GM23338 (cell line): ENCODE measurements around the gene KYNU. TPM values are rescaled to one million over a fixed set of nuclear protein-coding genes. Genes with fewer than 3 reads are reported as not detected.

ENCODE experiments used
- ATAC-seq: fragments of 200-7000 bp; cut with Tn5 transposase; 3 replicates; pipeline ENCODE4 v1.9.1; 2020
- DNase-seq: peaks from one replicate; pipeline ENCODE4 v3.0.0-alpha.2; 2015; ENCODE audit warnings: low spot score
- H2AFZ ChIP-seq: fragments of 200-600 bp; sonication (generic); 2 replicates; pipeline ENCODE4 v1.8.0; 2016; ENCODE audit warnings: antibody characterized with exemption, mild to moderate bottlenecking, moderate library complexity
- H3F3A ChIP-seq: fragments of 200-600 bp; sonication (generic); replicated peaks from 2 replicates; pipeline ENCODE4 v1.8.0; 2017; ENCODE audit warnings: antibody characterized with exemption, mixed run types, low read depth
- H3K27ac ChIP-seq: fragments of 200-600 bp; sonication (generic); 2 replicates; pipeline ENCODE4 v1.6.1; 2016; ENCODE audit warnings: low read depth
- H3K27me3 ChIP-seq: fragments of 200-600 bp; sonication (generic); 2 replicates; pipeline ENCODE4 v1.8.0; 2016; ENCODE audit warnings: mild to moderate bottlenecking, mixed run types, moderate library complexity; ENCODE audit not compliant: insufficient read depth
- H3K36me3 ChIP-seq: fragments of 200-600 bp; sonication (generic); 2 replicates; pipeline ENCODE4 v1.8.0; 2016; ENCODE audit warnings: mild to moderate bottlenecking; ENCODE audit not compliant: insufficient read depth
- H3K4me1 ChIP-seq: fragments of 200-600 bp; sonication (generic); 2 replicates; pipeline ENCODE4 v1.8.0; 2016; ENCODE audit warnings: mild to moderate bottlenecking, moderate library complexity; ENCODE audit not compliant: insufficient read depth
- H3K4me2 ChIP-seq: fragments of 200-600 bp; sonication (generic); 2 replicates; pipeline ENCODE4 v1.7.1; 2017; ENCODE audit warnings: mixed run types
- H3K4me3 ChIP-seq: fragments of 200-600 bp; sonication (generic); 2 replicates; pipeline ENCODE4 v1.6.1; 2016; ENCODE audit warnings: mixed run types
- H3K79me2 ChIP-seq: fragments of 200-600 bp; sonication (generic); replicated peaks from 2 replicates; pipeline ENCODE4 v1.8.0; 2017; ENCODE audit warnings: mild to moderate bottlenecking; ENCODE audit not compliant: insufficient read depth
- H3K9me2 ChIP-seq: fragments of 200-600 bp; sonication (generic); 2 replicates; pipeline ENCODE4 v1.8.0; 2017; ENCODE audit not compliant: insufficient read depth
- H4K20me1 ChIP-seq: fragments of 200-600 bp; sonication (generic); replicated peaks from 2 replicates; pipeline ENCODE4 v1.8.0; 2017; ENCODE audit warnings: mild to moderate bottlenecking; ENCODE audit not compliant: insufficient read depth
- H3K27ac Mint-ChIP-seq: 2 replicates; pipeline ENCODE4 v1.8.0; 2020; ENCODE audit warnings: inconsistent platforms, mild to moderate bottlenecking, moderate library complexity, mixed read lengths
- H3K27me3 Mint-ChIP-seq: 3 replicates; pipeline ENCODE4 v1.8.0; 2022; ENCODE audit warnings: low read depth, mild to moderate bottlenecking, moderate library complexity, mixed read lengths, inconsistent platforms; ENCODE audit not compliant: insufficient read depth, poor library complexity
- H3K36me3 Mint-ChIP-seq: 3 replicates; pipeline ENCODE4 v1.8.0; 2021; ENCODE audit warnings: low read depth, mild to moderate bottlenecking, inconsistent platforms, moderate library complexity, mixed read lengths
- H3K4me1 Mint-ChIP-seq: 3 replicates; pipeline ENCODE4 v1.8.0; 2020; ENCODE audit warnings: mild to moderate bottlenecking, inconsistent platforms, mixed read lengths
- H3K4me3 Mint-ChIP-seq: 3 replicates; pipeline ENCODE4 v1.8.0; 2021; ENCODE audit warnings: moderate library complexity, mild to moderate bottlenecking, inconsistent platforms, mixed read lengths
- H3K9me3 Mint-ChIP-seq: 3 replicates; pipeline ENCODE4 v1.8.0; 2020; ENCODE audit warnings: moderate library complexity, mild to moderate bottlenecking, inconsistent platforms, mixed read lengths
- CREB1 ChIP-seq: fragments of 250-450 bp; sonication (Bioruptor Pico); IDR thresholded peaks from 2 replicates; pipeline ENCODE4 v1.5.0; 2020; ENCODE audit warnings: low read depth, mild to moderate bottlenecking, moderate library complexity
- EZH2phosphoT487 ChIP-seq: fragments of 200-600 bp; sonication (generic); IDR thresholded peaks from one replicate; pipeline ENCODE4 v1.8.1; 2018; ENCODE audit warnings: antibody characterized with exemption; ENCODE audit not compliant: unreplicated experiment
- JUNB ChIP-seq: IDR thresholded peaks from one replicate; pipeline ENCODE4 v1.6.1; 2016; ENCODE audit warnings: antibody characterized with exemption; ENCODE audit not compliant: unreplicated experiment
- NANOG ChIP-seq: IDR thresholded peaks from 2 replicates; pipeline ENCODE4 v1.6.1; 2016; ENCODE audit warnings: antibody characterized with exemption, borderline replicate concordance
- POLR2AphosphoS5 ChIP-seq: IDR thresholded peaks from 2 replicates; pipeline ENCODE4 v1.6.1; 2016; ENCODE audit warnings: antibody characterized with exemption, low read depth
- STAT1 ChIP-seq: IDR thresholded peaks from one replicate; pipeline ENCODE4 v1.6.1; 2016; ENCODE audit warnings: antibody characterized with exemption; ENCODE audit not compliant: unreplicated experiment
- ZNF114 ChIP-seq: fragments of 250-450 bp; sonication (Bioruptor Pico); IDR thresholded peaks from 2 replicates; pipeline ENCODE4 v1.5.0; 2020; ENCODE audit warnings: mild to moderate bottlenecking, moderate library complexity
- ZNF331 ChIP-seq: fragments of 250-450 bp; sonication (Bioruptor Pico); IDR thresholded peaks from 2 replicates; pipeline ENCODE4 v1.5.0; 2020; ENCODE audit warnings: low read depth, mild to moderate bottlenecking, moderate library complexity
- polyA plus RNA-seq: library from polyadenylated mRNA; unstranded; fragments of >200 nt; fragmentation: Nextera tagmentation; extraction: Ambion mirVana; gene quantifications from 2 replicates; pipeline ENCODE4 v1.2.1, GENCODE V29; 2016
- total RNA-seq: library from RNA; depleted of rRNA; stranded (reverse); fragments of >200 nt; shearing (Covaris generic); gene quantifications from 2 replicates; pipeline ENCODE4 v1.2.3, GENCODE V29; 2014
- TF ChIP-seq, protein P1 (sequence below): IDR thresholded peaks from 2 replicates; pipeline ENCODE4 v1.6.1; 2016; ENCODE audit warnings: antibody characterized with exemption
- TF ChIP-seq, protein P2 (sequence below): fragments of 250-450 bp; sonication (Bioruptor Pico); IDR thresholded peaks from 2 replicates; pipeline ENCODE4 v1.5.0; 2020; ENCODE audit warnings: mild to moderate bottlenecking, moderate library complexity
- TF ChIP-seq, protein P3 (sequence below), 2 experiments: fragments of 200-600 bp in 1 of 2; sonication (generic) in 1 of 2; conservative IDR thresholded peaks; 2 replicates each; pipeline versions ENCODE4 v1.5.1 to v1.6.1; 2016 to 2017; ENCODE audit warnings: antibody characterized with exemption in 2 of 2, low read depth in 2 of 2, mild to moderate bottlenecking in 2 of 2, moderate library complexity in 1 of 2
- TF ChIP-seq, protein P4 (sequence below): IDR thresholded peaks from one replicate; pipeline ENCODE4 v1.6.1; 2018; ENCODE audit warnings: antibody characterized with exemption; ENCODE audit not compliant: unreplicated experiment

KYNU gene
- total and polyA plus RNA-seq, 2 experiments from 2014 or later: 0.03 to 0.21 TPM

DNA sequence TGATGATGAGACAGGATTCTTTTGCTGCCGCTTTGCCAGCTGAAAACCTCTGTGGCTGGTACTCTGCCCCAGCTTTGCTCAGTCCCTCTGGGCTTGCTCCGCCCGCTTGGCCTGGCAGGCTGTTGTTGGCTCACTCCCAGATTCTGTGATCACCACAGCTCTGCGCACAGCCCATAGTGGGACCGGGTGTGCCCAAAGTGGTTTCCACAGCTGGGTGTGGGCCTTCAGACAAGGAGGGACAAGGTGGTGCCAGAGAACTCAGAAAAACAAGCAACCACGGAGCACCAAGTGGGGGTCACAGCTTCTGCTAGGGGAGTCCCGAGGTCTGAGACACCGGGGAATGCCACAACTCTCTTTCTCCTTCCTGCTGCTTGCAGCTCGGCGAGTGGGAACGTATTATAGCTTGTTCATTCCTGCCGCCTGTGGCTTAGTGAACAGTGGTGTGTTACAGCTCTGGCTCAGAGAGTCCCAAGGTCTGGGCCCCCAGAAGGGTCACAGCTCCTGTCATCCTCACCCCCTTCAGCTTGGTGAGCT lies 9.2 kb upstream of the KYNU start:
- DNase-seq (no peak), ATAC-seq (no peak)
- Mint-ChIP-seq H3K36me3 (peaks cover 4% of the 10 kb centered on the region; the same call in 2 of the 3 replicates), H3K27ac (no peak overlapping the region), H3K4me3 (no peak overlapping the region), H3K9me3 (peaks cover 6% of the 10 kb centered on the region; the same call in 1 of the 3 replicates), H3K4me1 (peaks cover 4% of the 10 kb centered on the region; the same call in 2 of the 3 replicates), H3K27me3 (peaks cover 4% of the 10 kb centered on the region)
- Histone ChIP-seq H3K4me2 (no peak overlapping the region), H3K27ac (no peak overlapping the region), H3K9me2 (no peaks in the 10 kb centered on the region), H2AFZ (no peak overlapping the region), H3K4me3 (no peak overlapping the region), H3F3A (no peaks in the 10 kb centered on the region), H3K27me3 (no peaks in the 10 kb centered on the region), H3K36me3 (no peaks in the 10 kb centered on the region), H3K4me1 (no peaks in the 10 kb centered on the region), H3K79me2 (no peaks in the 10 kb centered on the region), H4K20me1 (no peaks in the 10 kb centered on the region)
- TF ChIP-seq, protein P1, sequence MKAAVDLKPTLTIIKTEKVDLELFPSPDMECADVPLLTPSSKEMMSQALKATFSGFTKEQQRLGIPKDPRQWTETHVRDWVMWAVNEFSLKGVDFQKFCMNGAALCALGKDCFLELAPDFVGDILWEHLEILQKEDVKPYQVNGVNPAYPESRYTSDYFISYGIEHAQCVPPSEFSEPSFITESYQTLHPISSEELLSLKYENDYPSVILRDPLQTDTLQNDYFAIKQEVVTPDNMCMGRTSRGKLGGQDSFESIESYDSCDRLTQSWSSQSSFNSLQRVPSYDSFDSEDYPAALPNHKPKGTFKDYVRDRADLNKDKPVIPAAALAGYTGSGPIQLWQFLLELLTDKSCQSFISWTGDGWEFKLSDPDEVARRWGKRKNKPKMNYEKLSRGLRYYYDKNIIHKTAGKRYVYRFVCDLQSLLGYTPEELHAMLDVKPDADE: no peak
- TF ChIP-seq CREB1 (no peak), ZNF114 (CRISPR knock-in tag) (no peak), NANOG (no peak), STAT1 (no peak), POLR2AphosphoS5 (no peak), ZNF331 (CRISPR knock-in tag) (no peak), JUNB (no peak), EZH2phosphoT487 (no peak)
- TF ChIP-seq, protein P2, sequence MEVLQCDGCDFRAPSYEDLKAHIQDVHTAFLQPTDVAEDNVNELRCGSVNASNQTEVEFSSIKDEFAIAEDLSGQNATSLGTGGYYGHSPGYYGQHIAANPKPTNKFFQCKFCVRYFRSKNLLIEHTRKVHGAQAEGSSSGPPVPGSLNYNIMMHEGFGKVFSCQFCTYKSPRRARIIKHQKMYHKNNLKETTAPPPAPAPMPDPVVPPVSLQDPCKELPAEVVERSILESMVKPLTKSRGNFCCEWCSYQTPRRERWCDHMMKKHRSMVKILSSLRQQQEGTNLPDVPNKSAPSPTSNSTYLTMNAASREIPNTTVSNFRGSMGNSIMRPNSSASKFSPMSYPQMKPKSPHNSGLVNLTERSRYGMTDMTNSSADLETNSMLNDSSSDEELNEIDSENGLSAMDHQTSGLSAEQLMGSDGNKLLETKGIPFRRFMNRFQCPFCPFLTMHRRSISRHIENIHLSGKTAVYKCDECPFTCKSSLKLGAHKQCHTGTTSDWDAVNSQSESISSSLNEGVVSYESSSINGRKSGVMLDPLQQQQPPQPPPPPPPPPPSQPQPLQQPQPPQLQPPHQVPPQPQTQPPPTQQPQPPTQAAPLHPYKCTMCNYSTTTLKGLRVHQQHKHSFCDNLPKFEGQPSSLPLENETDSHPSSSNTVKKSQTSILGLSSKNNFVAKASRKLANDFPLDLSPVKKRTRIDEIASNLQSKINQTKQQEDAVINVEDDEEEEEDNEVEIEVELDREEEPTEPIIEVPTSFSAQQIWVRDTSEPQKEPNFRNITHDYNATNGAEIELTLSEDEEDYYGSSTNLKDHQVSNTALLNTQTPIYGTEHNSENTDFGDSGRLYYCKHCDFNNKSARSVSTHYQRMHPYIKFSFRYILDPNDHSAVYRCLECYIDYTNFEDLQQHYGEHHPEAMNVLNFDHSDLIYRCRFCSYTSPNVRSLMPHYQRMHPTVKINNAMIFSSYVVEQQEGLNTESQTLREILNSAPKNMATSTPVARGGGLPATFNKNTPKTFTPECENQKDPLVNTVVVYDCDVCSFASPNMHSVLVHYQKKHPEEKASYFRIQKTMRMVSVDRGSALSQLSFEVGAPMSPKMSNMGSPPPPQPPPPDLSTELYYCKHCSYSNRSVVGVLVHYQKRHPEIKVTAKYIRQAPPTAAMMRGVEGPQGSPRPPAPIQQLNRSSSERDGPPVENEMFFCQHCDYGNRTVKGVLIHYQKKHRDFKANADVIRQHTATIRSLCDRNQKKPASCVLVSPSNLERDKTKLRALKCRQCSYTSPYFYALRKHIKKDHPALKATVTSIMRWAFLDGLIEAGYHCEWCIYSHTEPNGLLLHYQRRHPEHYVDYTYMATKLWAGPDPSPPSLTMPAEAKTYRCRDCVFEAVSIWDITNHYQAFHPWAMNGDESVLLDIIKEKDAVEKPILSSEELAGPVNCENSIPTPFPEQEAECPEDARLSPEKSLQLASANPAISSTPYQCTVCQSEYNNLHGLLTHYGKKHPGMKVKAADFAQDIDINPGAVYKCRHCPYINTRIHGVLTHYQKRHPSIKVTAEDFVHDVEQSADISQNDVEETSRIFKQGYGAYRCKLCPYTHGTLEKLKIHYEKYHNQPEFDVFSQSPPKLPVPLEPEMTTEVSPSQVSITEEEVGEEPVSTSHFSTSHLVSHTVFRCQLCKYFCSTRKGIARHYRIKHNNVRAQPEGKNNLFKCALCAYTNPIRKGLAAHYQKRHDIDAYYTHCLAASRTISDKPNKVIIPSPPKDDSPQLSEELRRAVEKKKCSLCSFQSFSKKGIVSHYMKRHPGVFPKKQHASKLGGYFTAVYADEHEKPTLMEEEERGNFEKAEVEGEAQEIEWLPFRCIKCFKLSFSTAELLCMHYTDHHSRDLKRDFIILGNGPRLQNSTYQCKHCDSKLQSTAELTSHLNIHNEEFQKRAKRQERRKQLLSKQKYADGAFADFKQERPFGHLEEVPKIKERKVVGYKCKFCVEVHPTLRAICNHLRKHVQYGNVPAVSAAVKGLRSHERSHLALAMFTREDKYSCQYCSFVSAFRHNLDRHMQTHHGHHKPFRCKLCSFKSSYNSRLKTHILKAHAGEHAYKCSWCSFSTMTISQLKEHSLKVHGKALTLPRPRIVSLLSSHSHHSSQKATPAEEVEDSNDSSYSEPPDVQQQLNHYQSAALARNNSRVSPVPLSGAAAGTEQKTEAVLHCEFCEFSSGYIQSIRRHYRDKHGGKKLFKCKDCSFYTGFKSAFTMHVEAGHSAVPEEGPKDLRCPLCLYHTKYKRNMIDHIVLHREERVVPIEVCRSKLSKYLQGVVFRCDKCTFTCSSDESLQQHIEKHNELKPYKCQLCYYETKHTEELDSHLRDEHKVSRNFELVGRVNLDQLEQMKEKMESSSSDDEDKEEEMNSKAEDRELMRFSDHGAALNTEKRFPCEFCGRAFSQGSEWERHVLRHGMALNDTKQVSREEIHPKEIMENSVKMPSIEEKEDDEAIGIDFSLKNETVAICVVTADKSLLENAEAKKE (CRISPR knock-in tag): no peak
- TF ChIP-seq, protein P3, sequence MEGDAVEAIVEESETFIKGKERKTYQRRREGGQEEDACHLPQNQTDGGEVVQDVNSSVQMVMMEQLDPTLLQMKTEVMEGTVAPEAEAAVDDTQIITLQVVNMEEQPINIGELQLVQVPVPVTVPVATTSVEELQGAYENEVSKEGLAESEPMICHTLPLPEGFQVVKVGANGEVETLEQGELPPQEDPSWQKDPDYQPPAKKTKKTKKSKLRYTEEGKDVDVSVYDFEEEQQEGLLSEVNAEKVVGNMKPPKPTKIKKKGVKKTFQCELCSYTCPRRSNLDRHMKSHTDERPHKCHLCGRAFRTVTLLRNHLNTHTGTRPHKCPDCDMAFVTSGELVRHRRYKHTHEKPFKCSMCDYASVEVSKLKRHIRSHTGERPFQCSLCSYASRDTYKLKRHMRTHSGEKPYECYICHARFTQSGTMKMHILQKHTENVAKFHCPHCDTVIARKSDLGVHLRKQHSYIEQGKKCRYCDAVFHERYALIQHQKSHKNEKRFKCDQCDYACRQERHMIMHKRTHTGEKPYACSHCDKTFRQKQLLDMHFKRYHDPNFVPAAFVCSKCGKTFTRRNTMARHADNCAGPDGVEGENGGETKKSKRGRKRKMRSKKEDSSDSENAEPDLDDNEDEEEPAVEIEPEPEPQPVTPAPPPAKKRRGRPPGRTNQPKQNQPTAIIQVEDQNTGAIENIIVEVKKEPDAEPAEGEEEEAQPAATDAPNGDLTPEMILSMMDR (conservative IDR thresholded peaks at IDR 0.05; ENCODE audit: low read depth in 2 of 2): no peak
- TF ChIP-seq, protein P4, sequence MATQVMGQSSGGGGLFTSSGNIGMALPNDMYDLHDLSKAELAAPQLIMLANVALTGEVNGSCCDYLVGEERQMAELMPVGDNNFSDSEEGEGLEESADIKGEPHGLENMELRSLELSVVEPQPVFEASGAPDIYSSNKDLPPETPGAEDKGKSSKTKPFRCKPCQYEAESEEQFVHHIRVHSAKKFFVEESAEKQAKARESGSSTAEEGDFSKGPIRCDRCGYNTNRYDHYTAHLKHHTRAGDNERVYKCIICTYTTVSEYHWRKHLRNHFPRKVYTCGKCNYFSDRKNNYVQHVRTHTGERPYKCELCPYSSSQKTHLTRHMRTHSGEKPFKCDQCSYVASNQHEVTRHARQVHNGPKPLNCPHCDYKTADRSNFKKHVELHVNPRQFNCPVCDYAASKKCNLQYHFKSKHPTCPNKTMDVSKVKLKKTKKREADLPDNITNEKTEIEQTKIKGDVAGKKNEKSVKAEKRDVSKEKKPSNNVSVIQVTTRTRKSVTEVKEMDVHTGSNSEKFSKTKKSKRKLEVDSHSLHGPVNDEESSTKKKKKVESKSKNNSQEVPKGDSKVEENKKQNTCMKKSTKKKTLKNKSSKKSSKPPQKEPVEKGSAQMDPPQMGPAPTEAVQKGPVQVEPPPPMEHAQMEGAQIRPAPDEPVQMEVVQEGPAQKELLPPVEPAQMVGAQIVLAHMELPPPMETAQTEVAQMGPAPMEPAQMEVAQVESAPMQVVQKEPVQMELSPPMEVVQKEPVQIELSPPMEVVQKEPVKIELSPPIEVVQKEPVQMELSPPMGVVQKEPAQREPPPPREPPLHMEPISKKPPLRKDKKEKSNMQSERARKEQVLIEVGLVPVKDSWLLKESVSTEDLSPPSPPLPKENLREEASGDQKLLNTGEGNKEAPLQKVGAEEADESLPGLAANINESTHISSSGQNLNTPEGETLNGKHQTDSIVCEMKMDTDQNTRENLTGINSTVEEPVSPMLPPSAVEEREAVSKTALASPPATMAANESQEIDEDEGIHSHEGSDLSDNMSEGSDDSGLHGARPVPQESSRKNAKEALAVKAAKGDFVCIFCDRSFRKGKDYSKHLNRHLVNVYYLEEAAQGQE: no peak
